ENCODE measurements around the gene KIFBP.

DNA sequence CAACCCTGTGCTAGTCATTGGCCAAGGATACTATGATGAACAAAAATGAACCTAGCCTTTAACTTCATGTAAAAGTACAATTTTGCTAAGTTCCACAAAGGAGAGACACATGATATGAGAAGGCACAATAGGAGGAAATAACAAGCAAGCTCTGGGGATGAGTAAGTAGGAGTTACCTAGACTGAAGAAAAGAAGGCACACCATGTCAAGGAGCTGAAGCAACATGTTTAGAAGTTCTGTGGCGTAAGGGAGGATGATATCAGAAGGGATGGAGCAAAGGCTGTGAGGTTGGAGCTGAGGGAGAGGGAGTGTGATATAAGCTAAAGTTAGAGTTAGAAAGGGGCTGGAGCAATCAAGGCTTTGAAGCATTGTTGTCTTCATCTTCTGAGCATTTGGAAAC, 25.6 kb downstream of the KIFBP start:
- TF ChIP-seq EZH2 (IDR thresholded peaks at IDR 0.05; ENCODE audit: low read length, missing control alignments) (no peak), CTCF (conservative IDR thresholded peaks at IDR 0.05 in 1 of 2, IDR thresholded peaks at IDR 0.05 in 1 of 2; ENCODE audit: low read depth in 1 of 2, low read length in 2 of 2) (no peak)
